Measurements from ENCODE around the gene GRHL1.
"Not testable (repeated sequence)": the region's sequence is repeated elsewhere in the genome, so short reads cannot be mapped to it uniquely, and the experiment has no call there.

- TF ChIP-seq CTCF (IDR thresholded peaks at IDR 0.05; ENCODE audit: borderline replicate concordance, extremely low read depth, low read length, poor library complexity, severe bottlenecking); EZH2 (IDR thresholded peaks at IDR 0.05; ENCODE audit: borderline replicate concordance, low read depth, low read length, severe bottlenecking): not testable (repeated sequence)
These were observed 60.3 kb downstream of the GRHL1 start for GRCh38 chr2:10011606-10012325.

Measured in DND-41 (cell line).